Measurements from ENCODE around the gene DNAH17. TPM values are rescaled to one million over a fixed set of nuclear protein-coding genes. Genes with fewer than 3 reads are reported as not detected.

Gene DNAH17
- total RNA-seq, 1 experiment from 2014 or later = 0.13 TPM

DNA sequence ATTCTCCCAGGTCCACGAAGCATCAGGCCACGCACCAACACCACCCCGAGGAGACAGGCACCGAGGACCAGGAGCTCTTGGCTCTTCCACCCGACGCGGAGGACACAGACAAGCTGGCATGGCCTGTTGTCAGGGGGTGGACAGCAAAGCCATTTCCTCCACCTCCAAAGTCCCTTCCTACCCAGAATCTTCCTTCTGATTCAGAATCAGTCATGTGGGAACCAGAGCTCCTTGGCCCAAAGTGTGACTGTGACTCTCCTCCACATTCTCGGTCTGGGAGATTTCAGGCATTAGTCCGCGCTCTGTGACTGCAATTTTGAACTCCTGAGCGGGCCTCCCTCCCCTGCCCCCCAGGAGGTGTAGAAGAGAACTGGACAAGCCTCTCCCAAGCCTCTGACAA, 9.2 kb downstream of the DNAH17 start:
- Histone ChIP-seq H3K56ac (ENCODE audit: insufficient read length, low read depth, low read length) (no peak overlapping the region), H2AFZ (ENCODE audit: low read length) (no peak overlapping the region), H3T11ph (ENCODE audit: low read length) (no peak overlapping the region), H2BK20ac (ENCODE audit: low read depth, low read length, poor library complexity, severe bottlenecking) (no peak overlapping the region), H3K23ac (ENCODE audit: insufficient read length, low read depth, low read length) (no peak overlapping the region), H2BK15ac (ENCODE audit: low read depth, low read length) (no peak overlapping the region), H3K4me2 (ENCODE audit: insufficient read depth, insufficient read length, low read length) (no peak overlapping the region), H3K79me1 (ENCODE audit: insufficient read depth, low read depth, low read length, poor library complexity, severe bottlenecking) (no peaks in the 10 kb centered on the region), H3K79me2 (ENCODE audit: insufficient read depth, low read length) (no peaks in the 10 kb centered on the region), H3K4ac (ENCODE audit: low read depth, low read length) (no peak overlapping the region), H3K4me1 (ENCODE audit: insufficient read depth, low read length) (no peaks in the 10 kb centered on the region), H2AK5ac (ENCODE audit: insufficient read length, low read length) (no peak overlapping the region), H2BK120ac (ENCODE audit: low read depth, low read length, poor library complexity, severe bottlenecking) (no peak overlapping the region), H4K91ac (ENCODE audit: insufficient read length, low read depth, low read length) (no peak overlapping the region), H4K20me1 (ENCODE audit: control insufficient read depth, insufficient read depth, insufficient read length) (no peaks in the 10 kb centered on the region), H3K23me2 (ENCODE audit: insufficient read length, low read depth, low read length, poor library complexity, severe bottlenecking) (no peaks in the 10 kb centered on the region), H3K18ac (ENCODE audit: insufficient read length, low read depth, low read length) (no peak overlapping the region), H3K14ac (ENCODE audit: insufficient read depth, low read length) (no peak overlapping the region), H2BK12ac (ENCODE audit: insufficient read length, low read depth, low read length) (no peak overlapping the region), H2BK5ac (ENCODE audit: insufficient read length, low read length) (no peak overlapping the region), H4K5ac (ENCODE audit: insufficient read length, low read depth, low read length) (no peak overlapping the region), H3K9me3 (ENCODE audit: control insufficient read depth, low read depth, low read length) (no peaks in the 10 kb centered on the region), H4K8ac (replicated peaks; ENCODE audit: insufficient read length, low read depth, low read length) (no peak overlapping the region), H3K27ac (ENCODE audit: insufficient read length, low read depth, low read length) (no peak overlapping the region), H3K27me3 (ENCODE audit: insufficient read depth, low read length) (no peaks in the 10 kb centered on the region), H3K9ac (ENCODE audit: extremely low read depth, insufficient read length, low read length) (no peak overlapping the region)
- H3K36me3 Mint-ChIP-seq (ENCODE audit: insufficient read depth in 1 of 3, low read depth in 3 of 3) = no peaks in the 10 kb centered on the region
- H3K4me3 Mint-ChIP-seq = no peak overlapping the region
- no peak overlapping the region for H3K27ac Mint-ChIP-seq
- H3K9me3 Mint-ChIP-seq = no peaks in the 10 kb centered on the region
- H3K27me3 Mint-ChIP-seq (ENCODE audit: low read depth) = peaks cover 25% of the 10 kb centered on the region
- peaks cover 2 to 6% of the 10 kb centered on the region in 2 experiments for H3K4me1 Mint-ChIP-seq
- TF ChIP-seq CTCF (conservative IDR thresholded peaks at IDR 0.05) = no peak
- DNase-seq = no peak
- WGBS (ENCODE audit: extremely low coverage, insufficient read length, low lambda C conversion rate) = no CpG with 5 or more reads among the region's 11 CpGs

All from H9 (cell line).